Measurements from ENCODE around the gene GLA. TPM values are rescaled to one million over a fixed set of nuclear protein-coding genes. Genes with fewer than 3 reads are reported as not detected.
A peak's percentile ranks its signal among the peaks of the same experiment; 100 is the strongest.

The GLA gene
- total RNA-seq (2014; rRNA removed; shearing (Covaris generic)) = 201 and 207 TPM in 2 replicates
- polyA plus RNA-seq (2015; cell fraction: cytosol; rRNA removed) = 136 and 144 TPM in 2 replicates
- 249 and 255 TPM in 2 replicates for polyA plus RNA-seq (2015; cell fraction: nucleus; rRNA removed)

- in situ Hi-C loops (cut with HindIII; ENCODE audit: low pct_unique_long_range_greater_than_20kb, low sequenced_read_pairs) = no loop called here
- DNase-seq (ENCODE audit: low read depth, low spot score) = peak; percentile 98
Measured at GRCh38 chrX:101407748-101408531, at the start of gene GLA, which contains the start of gene HNRNPH2. Gene GLA (minus strand): TSS chrX:101407925. CDS start chrX:101407903, 22 bp downstream. Gene HNRNPH2 (plus strand): TSS chrX:101408222. CDS start chrX:101411989, 3,767 bp downstream.

DNA sequence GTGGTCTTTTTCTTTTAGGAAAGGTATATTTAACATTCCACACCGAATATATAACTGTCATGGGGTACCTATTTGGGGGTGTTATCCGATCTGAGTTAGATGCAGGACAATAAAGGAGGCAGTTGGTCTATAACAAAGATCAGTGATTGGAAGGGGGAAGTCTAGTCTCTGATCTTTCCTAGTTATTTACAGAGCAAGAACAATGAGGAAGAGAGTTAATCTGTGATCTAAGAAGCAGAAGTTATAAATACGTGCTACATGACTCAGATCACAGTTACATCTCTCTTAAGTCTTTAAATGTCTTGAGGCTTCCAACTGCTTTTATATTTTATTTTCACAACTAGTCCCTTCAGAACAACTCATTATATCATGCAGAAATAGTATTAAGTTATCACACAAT, 44.3 kb upstream of the GLA start:
- DNase-seq (ENCODE audit: low read depth, low spot score) = no peak

GRCh38 chrX:101450961-101451360, 43.2 kb upstream of the GLA start:
- DNase-seq (ENCODE audit: low read depth, low spot score) = peak; percentile 9
- in situ Hi-C loops (cut with HindIII; ENCODE audit: low pct_unique_long_range_greater_than_20kb, low sequenced_read_pairs) = no loop called here

More for the DNA sequence above, 44.3 kb upstream of the GLA start:
- in situ Hi-C loops (cut with HindIII; ENCODE audit: low pct_unique_long_range_greater_than_20kb, low sequenced_read_pairs) = no loop called here

DNA sequence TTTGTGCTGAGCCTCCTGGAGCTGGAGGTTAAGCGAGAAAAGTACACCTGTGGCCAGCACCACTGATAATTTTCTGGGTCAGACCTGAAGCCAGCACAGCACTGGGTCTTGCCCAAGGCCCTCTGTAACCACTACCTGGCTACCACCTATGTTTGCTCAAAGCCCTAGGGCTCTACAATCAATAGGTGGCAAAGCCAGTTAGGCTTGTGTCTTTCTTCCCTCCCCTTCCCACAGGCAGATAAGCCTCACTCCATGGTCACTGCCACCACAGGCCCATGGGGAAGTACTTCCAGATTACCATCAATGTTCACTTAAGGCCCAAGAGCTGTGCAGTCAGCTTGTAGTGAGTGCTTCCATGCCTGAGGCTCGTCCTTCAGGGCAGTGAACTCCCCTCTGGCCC, 42.4 kb upstream of the GLA start:
- no peak for DNase-seq (ENCODE audit: low read depth, low spot score)
- in situ Hi-C loops (cut with HindIII; ENCODE audit: low pct_unique_long_range_greater_than_20kb, low sequenced_read_pairs) = no loop called here

DNA sequence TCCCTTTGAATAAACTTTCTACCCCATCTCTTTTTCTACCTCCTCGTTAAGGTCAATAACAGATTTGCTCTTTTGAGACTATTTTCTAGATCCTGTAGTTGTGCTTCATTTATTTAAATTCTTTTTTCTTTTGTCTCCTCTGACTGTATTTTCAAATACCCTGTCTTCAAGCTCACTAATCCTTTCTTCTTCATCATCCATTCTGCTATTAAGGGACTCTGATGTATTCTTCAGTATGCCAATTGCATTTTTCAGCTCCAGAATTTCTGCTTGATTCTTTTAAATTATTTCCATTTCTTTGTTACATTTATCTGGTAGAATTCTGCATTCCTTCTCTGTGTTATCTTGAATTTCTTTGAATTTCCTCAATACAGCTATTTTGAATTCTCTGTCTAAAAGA, 41.6 kb upstream of the GLA start:
- no peak for DNase-seq (ENCODE audit: low read depth, low spot score)

GRCh38 chrX:101442085-101442484, 34.4 kb upstream of the GLA start:
- no peak for DNase-seq (ENCODE audit: low read depth, low spot score)
- in situ Hi-C loops (cut with HindIII; ENCODE audit: low pct_unique_long_range_greater_than_20kb, low sequenced_read_pairs) = no loop called here

More for the DNA sequence above, 41.6 kb upstream of the GLA start:
- in situ Hi-C loops (cut with HindIII; ENCODE audit: low pct_unique_long_range_greater_than_20kb, low sequenced_read_pairs) = no loop called here

GRCh38 chrX:101430457-101431078, 22.8 kb upstream of the GLA start:
- in situ Hi-C loops (cut with HindIII; ENCODE audit: low pct_unique_long_range_greater_than_20kb, low sequenced_read_pairs) = no loop called here
- DNase-seq (ENCODE audit: low read depth, low spot score) = peak; percentile 47

- in situ Hi-C loops (cut with HindIII; ENCODE audit: low pct_unique_long_range_greater_than_20kb, low sequenced_read_pairs) = no loop called here
Measured at GRCh38 chrX:101429934-101430333, 22.2 kb upstream of the GLA start.

GRCh38 chrX:101427954-101428353, 20.2 kb upstream of the GLA start:
- in situ Hi-C loops (cut with HindIII; ENCODE audit: low pct_unique_long_range_greater_than_20kb, low sequenced_read_pairs) = no loop called here

More at GRCh38 chrX:101429934-101430333, 22.2 kb upstream of the GLA start:
- DNase-seq (ENCODE audit: low read depth, low spot score) = peak; percentile 36

DNA sequence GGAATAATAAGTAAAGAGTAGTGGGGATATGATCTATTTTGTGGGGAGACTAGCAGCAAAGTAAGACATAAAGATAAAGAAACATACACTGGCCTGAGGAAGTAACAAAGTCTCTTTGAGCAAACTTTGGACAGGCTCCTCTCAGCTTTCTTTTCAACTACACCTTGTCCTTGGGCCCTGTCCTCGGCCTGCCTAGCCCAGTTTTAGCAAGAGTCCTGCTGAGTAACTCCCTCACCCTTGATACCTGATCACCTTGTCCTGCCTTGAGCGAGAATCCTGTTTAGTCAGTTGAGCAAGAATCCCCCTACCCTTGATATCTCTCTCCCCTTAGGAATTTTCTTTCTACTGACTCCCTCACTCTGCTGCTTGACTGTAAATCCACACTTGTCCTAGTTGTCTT, 11.8 kb upstream of the GLA start:
- no peak for DNase-seq (ENCODE audit: low read depth, low spot score)
- in situ Hi-C loops (cut with HindIII; ENCODE audit: low pct_unique_long_range_greater_than_20kb, low sequenced_read_pairs) = no loop called here

More at GRCh38 chrX:101427954-101428353, 20.2 kb upstream of the GLA start:
- DNase-seq (ENCODE audit: low read depth, low spot score) = no peak

GRCh38 chrX:101417981-101418841, 10.5 kb upstream of the GLA start:
- no peak for DNase-seq (ENCODE audit: low read depth, low spot score)
- in situ Hi-C loops (cut with HindIII; ENCODE audit: low pct_unique_long_range_greater_than_20kb, low sequenced_read_pairs) = no loop called here

DNA sequence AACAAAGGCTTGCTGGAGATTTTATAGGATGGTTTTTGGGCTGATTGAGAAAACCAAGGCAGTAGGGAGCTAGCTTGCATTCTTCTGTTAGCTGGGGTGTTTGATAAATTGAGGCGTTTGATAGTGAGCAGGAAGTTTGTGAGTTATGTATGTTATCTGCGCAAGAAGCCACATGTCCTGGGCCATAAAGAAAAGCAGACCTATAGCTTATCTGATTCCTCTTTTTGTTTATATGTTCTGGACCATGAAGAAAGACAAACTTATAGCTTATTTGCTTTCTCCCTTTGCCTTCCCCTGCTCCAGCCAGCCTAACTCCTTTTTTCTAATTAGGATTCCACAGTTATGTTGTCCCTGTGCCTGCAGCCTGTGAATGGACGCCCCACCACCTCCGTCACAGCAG, 9.5 kb upstream of the GLA start:
- DNase-seq (ENCODE audit: low read depth, low spot score) = no peak
- in situ Hi-C loops (cut with HindIII; ENCODE audit: low pct_unique_long_range_greater_than_20kb, low sequenced_read_pairs) = no loop called here

GRCh38 chrX:101416691-101417090, 9.0 kb upstream of the GLA start:
- DNase-seq (ENCODE audit: low read depth, low spot score) = no peak
- in situ Hi-C loops (cut with HindIII; ENCODE audit: low pct_unique_long_range_greater_than_20kb, low sequenced_read_pairs) = no loop called here

GRCh38 chrX:101415180-101416145, 7.7 kb upstream of the GLA start:
- peak; percentile 75 for DNase-seq (ENCODE audit: low read depth, low spot score)
- in situ Hi-C loops (cut with HindIII; ENCODE audit: low pct_unique_long_range_greater_than_20kb, low sequenced_read_pairs) = no loop called here

DNA sequence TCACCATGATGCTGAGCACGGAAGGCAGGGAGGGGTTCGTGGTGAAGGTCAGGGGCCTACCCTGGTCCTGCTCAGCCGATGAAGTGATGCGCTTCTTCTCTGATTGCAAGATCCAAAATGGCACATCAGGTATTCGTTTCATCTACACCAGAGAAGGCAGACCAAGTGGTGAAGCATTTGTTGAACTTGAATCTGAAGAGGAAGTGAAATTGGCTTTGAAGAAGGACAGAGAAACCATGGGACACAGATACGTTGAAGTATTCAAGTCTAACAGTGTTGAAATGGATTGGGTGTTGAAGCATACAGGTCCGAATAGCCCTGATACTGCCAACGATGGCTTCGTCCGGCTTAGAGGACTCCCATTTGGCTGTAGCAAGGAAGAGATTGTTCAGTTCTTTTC, 4.3 kb upstream of the GLA start:
- in situ Hi-C loops (cut with HindIII; ENCODE audit: low pct_unique_long_range_greater_than_20kb, low sequenced_read_pairs) = no loop called here
- no peak for DNase-seq (ENCODE audit: low read depth, low spot score)

DNA sequence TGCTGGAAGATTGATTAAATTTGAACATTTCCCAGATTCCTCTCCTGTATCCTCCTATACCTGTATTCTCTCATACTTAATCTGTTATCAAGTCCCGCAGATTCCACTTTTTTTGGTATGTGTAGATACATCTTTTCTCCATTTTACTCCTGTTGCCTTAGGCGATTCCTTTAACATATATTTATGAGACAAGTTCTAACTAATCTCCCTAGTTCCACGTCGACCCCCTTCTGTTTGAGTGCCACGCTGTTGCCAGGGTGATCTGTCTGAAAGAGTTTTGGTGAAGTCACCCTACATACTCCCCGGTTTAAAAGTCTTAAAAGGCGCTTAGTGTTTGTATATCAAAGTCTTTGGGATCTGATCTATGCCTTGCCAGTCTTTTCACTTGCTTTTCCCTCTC, 2.7 kb upstream of the GLA start:
- in situ Hi-C loops (cut with HindIII; ENCODE audit: low pct_unique_long_range_greater_than_20kb, low sequenced_read_pairs) = no loop called here
- DNase-seq (ENCODE audit: low read depth, low spot score) = no peak

- peak; percentile 42 for DNase-seq (ENCODE audit: low read depth, low spot score)
- in situ Hi-C loops (cut with HindIII; ENCODE audit: low pct_unique_long_range_greater_than_20kb, low sequenced_read_pairs) = no loop called here
Measured at GRCh38 chrX:101409043-101409442, 1.3 kb upstream of the GLA start.
